Measurements from ENCODE around the gene GIPC1. TPM values are rescaled to one million over a fixed set of nuclear protein-coding genes. Genes with fewer than 3 reads are reported as not detected.
A peak's percentile ranks its signal among the peaks of the same experiment; 100 is the strongest.
"Not testable (repeated sequence)": the region's sequence is repeated elsewhere in the genome, so short reads cannot be mapped to it uniquely, and the experiment has no call there.

Gene GIPC1
- total RNA-seq, 1 donor from 2014 or later, result 48.9 TPM

GRCh38 chr19:14519860-14520407 is 24.0 kb upstream of the GIPC1 start:
- no peak for DNase-seq
- no peak for ATAC-seq (ENCODE audit: poor library complexity)
- intact Hi-C loops (cut with DNase I), result no loop called here

GRCh38 chr19:14519245-14519859 is 23.4 kb upstream of the GIPC1 start:
- no peak for DNase-seq
- ATAC-seq (ENCODE audit: poor library complexity), result no peak
- intact Hi-C loops (cut with DNase I), result no loop called here

GRCh38 chr19:14517840-14518505 is 22.0 kb upstream of the GIPC1 start, which contains the start of gene DNAJB1:
Gene DNAJB1 (minus strand): TSS chr19:14518397. CDS start chr19:14518349, 48 bp downstream.
- DNase-seq, result peak; percentile 90
- peak; percentile 88 for ATAC-seq (ENCODE audit: poor library complexity)
- intact Hi-C loops (cut with DNase I), result no loop called here

GRCh38 chr19:14517446-14517839 is 21.5 kb upstream of the GIPC1 start:
- intact Hi-C loops (cut with DNase I), result no loop called here
- DNase-seq, result no peak
- no peak for ATAC-seq (ENCODE audit: poor library complexity)

- intact Hi-C loops (cut with DNase I), result no loop called here
- DNase-seq, result no peak
- no peak for ATAC-seq (ENCODE audit: poor library complexity)
Observed at GRCh38 chr19:14516746-14517438, 21.0 kb upstream of the GIPC1 start.

- no peak for ATAC-seq (ENCODE audit: poor library complexity)
- no peak for DNase-seq
- intact Hi-C loops (cut with DNase I), result no loop called here
Observed at GRCh38 chr19:14516048-14516534, 20.2 kb upstream of the GIPC1 start.

GRCh38 chr19:14515501-14516047 is 19.6 kb upstream of the GIPC1 start:
- intact Hi-C loops (cut with DNase I), result no loop called here
- DNase-seq (no peak), ATAC-seq (ENCODE audit: poor library complexity) (no peak)

GRCh38 chr19:14514215-14514863 is 18.4 kb upstream of the GIPC1 start:
- intact Hi-C loops (cut with DNase I), result no loop called here
- ATAC-seq (ENCODE audit: poor library complexity), result no peak
- DNase-seq, result no peak

- ATAC-seq (ENCODE audit: poor library complexity) (no peak), DNase-seq (no peak)
- intact Hi-C loops (cut with DNase I), result no loop called here
Observed at GRCh38 chr19:14512406-14512961, 16.6 kb upstream of the GIPC1 start.

GRCh38 chr19:14511229-14511593 is 15.3 kb upstream of the GIPC1 start:
- intact Hi-C loops (cut with DNase I), result no loop called here
- ATAC-seq (ENCODE audit: poor library complexity) (peak; percentile 3), DNase-seq (no peak)

- ATAC-seq (ENCODE audit: poor library complexity), result peak; percentile 47
- intact Hi-C loops (cut with DNase I), result no loop called here
- DNase-seq, result peak; percentile 69
Observed at GRCh38 chr19:14510311-14511228, 14.6 kb upstream of the GIPC1 start.

GRCh38 chr19:14507704-14508542 is 12.0 kb upstream of the GIPC1 start:
- intact Hi-C loops (cut with DNase I), result no loop called here
- ATAC-seq (ENCODE audit: poor library complexity) (no peak), DNase-seq (no peak)

GRCh38 chr19:14505488-14506239 is 9.7 kb upstream of the GIPC1 start:
- intact Hi-C loops (cut with DNase I), result no loop called here
- peak; percentile 75 for DNase-seq
- ATAC-seq (ENCODE audit: poor library complexity), result peak; percentile 37

GRCh38 chr19:14504575-14504974 is 8.6 kb upstream of the GIPC1 start:
- ATAC-seq (ENCODE audit: poor library complexity); intact Hi-C loops (cut with DNase I); DNase-seq: not testable (repeated sequence)

- intact Hi-C loops (cut with DNase I), result no loop called here
Observed at GRCh38 chr19:14503285-14503684, 7.4 kb upstream of the GIPC1 start.

More at GRCh38 chr19:14503285-14503684, 7.4 kb upstream of the GIPC1 start:
- DNase-seq, result no peak
- ATAC-seq (ENCODE audit: poor library complexity), result no peak

All from Right ventricle myocardium superior (tissue), 1 donor.